Esophagus (tissue), 2 donors: Measurements from ENCODE around the gene HDAC6. TPM values are rescaled to one million over a fixed set of nuclear protein-coding genes. Genes with fewer than 3 reads are reported as not detected.
"Not testable (repeated sequence)": the region's sequence is repeated elsewhere in the genome, so short reads cannot be mapped to it uniquely, and the experiment has no call there.

Experiments used
- H3K27ac ChIP-seq, 2 donors: one replicate each; pipeline ENCODE4 v1.5.1; 2013; ENCODE audit warnings: low read depth in 2 of 2, mild to moderate bottlenecking in 2 of 2, inconsistent platforms in 1 of 2, low read length in 1 of 2, moderate library complexity in 1 of 2
- H3K27me3 ChIP-seq, 2 donors: one replicate each; pipeline ENCODE4 v1.6.1; 2013; ENCODE audit warnings: low read length in 2 of 2, control low read depth in 1 of 2, mild to moderate bottlenecking in 1 of 2; ENCODE audit not compliant: insufficient read depth in 2 of 2, control insufficient read depth in 1 of 2
- H3K36me3 ChIP-seq, 2 donors: one replicate each; pipeline ENCODE4 v1.6.1; 2013; ENCODE audit warnings: low read length in 1 of 2; ENCODE audit not compliant: control insufficient read depth in 2 of 2, insufficient read depth in 2 of 2
- H3K4me1 ChIP-seq, 2 donors: one replicate each; pipeline ENCODE4 v1.6.1; 2013; ENCODE audit warnings: low read length in 1 of 2; ENCODE audit not compliant: control insufficient read depth in 2 of 2, insufficient read depth in 2 of 2
- H3K4me3 ChIP-seq, 2 donors: one replicate each; pipeline ENCODE4 v1.5.1; 2013; ENCODE audit warnings: low read length in 2 of 2, mild to moderate bottlenecking in 2 of 2, low read depth in 1 of 2, moderate library complexity in 1 of 2
- H3K9me3 ChIP-seq, 2 donors: one replicate each; pipeline ENCODE4 v1.6.1; 2013; ENCODE audit warnings: mild to moderate bottlenecking in 2 of 2, low read depth in 1 of 2, low read length in 1 of 2, moderate library complexity in 1 of 2; ENCODE audit not compliant: control insufficient read depth in 2 of 2, insufficient read depth in 1 of 2
- WGBS, 2 donors: extraction: QIAGEN DNeasy Blood & Tissue Kit; methylation state at CpG; one replicate each; pipeline ENCODE4 v1.1.7; 2013; 5-methylcytosine and 5-hydroxymethylcytosine counted together
- polyA plus RNA-seq, 2 donors: library from polyadenylated mRNA; stranded (reverse); fragments of 200-250 nt; gene quantifications; one replicate each; pipeline ENCODE4 v1.2.3, GENCODE V29; 2013
- donor health status: healthy with polysubstance abuse.
- donor health status: Bipolar disorder and iron deficiency.

HDAC6 gene
- polyA plus RNA-seq, 2 donors = 36.0 to 79.0 TPM

- 85 to 86% methylated on average over 12 of the region's 12 CpGs for WGBS, 2 donors
- H3K27me3 ChIP-seq, H3K9me3 ChIP-seq, H3K27ac ChIP-seq, H3K4me3 ChIP-seq, H3K4me1 ChIP-seq, H3K36me3 ChIP-seq: not testable (repeated sequence)
Observed at GRCh38 chrX:48854121-48854804, 52.4 kb downstream of the HDAC6 start.

DNA sequence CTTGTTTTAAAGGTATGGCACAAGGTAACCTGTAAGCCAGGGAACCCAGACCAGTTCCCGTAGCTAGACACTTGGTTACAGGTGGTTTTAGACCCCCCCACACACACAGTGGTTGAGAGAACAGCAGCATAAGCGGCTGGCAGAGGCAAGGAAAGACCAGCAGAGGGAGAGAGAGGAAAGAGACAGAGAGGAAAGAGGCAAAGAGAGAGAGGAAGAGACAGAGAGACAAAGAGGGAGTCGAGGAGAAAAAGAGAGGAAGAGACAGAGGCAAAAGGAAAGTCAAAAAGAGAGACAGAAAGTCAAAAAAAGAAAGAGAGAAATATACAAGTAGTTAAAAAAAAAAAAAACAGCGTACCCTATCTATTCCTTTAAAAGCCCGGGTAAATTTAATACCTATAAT is 53.0 kb downstream of the HDAC6 start:
- no peaks in the 10 kb centered on the region for H3K4me1 ChIP-seq
- H3K4me3 ChIP-seq = no peak overlapping the region
- H3K27ac ChIP-seq = no peak overlapping the region
- WGBS, 2 donors = 41 to 45% methylated on average over 5 of the region's 5 CpGs
- no peaks in the 10 kb centered on the region for H3K36me3 ChIP-seq
- H3K27me3 ChIP-seq = no peaks in the 10 kb centered on the region
- no peaks in the 10 kb centered on the region for H3K9me3 ChIP-seq

- Histone ChIP-seq H3K36me3 (no peaks in the 10 kb centered on the region), H3K27me3 (no peaks in the 10 kb centered on the region)
- WGBS, 2 donors = 45 to 47% methylated on average over 4 of the region's 4 CpGs
Observed at GRCh38 chrX:48864210-48864609, 62.3 kb downstream of the HDAC6 start.

DNA sequence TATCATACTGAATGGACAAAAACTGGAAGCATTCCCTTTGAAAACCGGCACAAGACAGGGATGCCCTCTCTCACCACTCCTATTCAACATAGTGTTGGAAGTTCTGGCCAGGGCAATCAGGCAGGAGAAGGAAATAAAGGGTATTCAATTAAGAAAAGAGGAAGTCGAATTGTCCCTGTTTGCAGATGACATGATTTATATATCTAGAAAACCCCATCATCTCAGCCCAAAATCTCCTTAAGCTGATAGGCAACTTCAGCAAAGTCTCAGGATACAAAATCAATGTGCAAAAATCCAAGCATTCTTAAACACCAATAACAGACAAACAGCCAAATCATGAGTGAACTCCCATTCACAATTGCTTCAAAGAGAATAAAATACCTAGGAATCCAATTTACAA is 70.2 kb downstream of the HDAC6 start:
- not testable (repeated sequence) for H3K4me1 ChIP-seq, H3K27me3 ChIP-seq, H3K9me3 ChIP-seq, H3K4me3 ChIP-seq, H3K36me3 ChIP-seq, H3K27ac ChIP-seq
- WGBS, 2 donors = 38 to 79% methylated on average over 1 of the region's 2 CpGs

More at GRCh38 chrX:48864210-48864609, 62.3 kb downstream of the HDAC6 start:
- H3K9me3 ChIP-seq = no peaks in the 10 kb centered on the region
- H3K27ac ChIP-seq = no peak overlapping the region
- no peak overlapping the region for H3K4me3 ChIP-seq
- no peaks in the 10 kb centered on the region for H3K4me1 ChIP-seq

Other genes with a start within 250 kb of the HDAC6 start
- 100 to 1,000 TPM; 134 to 205 TPM for gene RBM3, start 227.6 kb upstream of the HDAC6 start, polyA plus RNA-seq
- 10 to 100 TPM; 90.1 to 96.8 TPM for gene WDR13, start 204.6 kb upstream of the HDAC6 start, polyA plus RNA-seq
- 1 to 10 TPM; 1.7 to 1.8 TPM for gene WAS, start 118.3 kb upstream of the HDAC6 start, polyA plus RNA-seq
- 1 to 10 TPM; 5.6 to 5.8 TPM for gene SUV39H1, start 105.3 kb upstream of the HDAC6 start, polyA plus RNA-seq
- gene GLOD5, start 40.3 kb upstream of the HDAC6 start, polyA plus RNA-seq = under 1 TPM; 0.15 to 0.26 TPM
- gene GATA1, start 15.5 kb upstream of the HDAC6 start, polyA plus RNA-seq = under 1 TPM in 1 of 2 donors, not detected in 1; 0.09 TPM
- gene ERAS, start 24.4 kb downstream of the HDAC6 start, polyA plus RNA-seq = under 1 TPM; 0.05 to 0.10 TPM
- gene PCSK1N, start 33.5 kb downstream of the HDAC6 start, polyA plus RNA-seq = under 1 TPM; 0.08 to 0.31 TPM
- 10 to 100 TPM; 34.2 to 45.0 TPM for gene TIMM17B, start 95.7 kb downstream of the HDAC6 start, polyA plus RNA-seq
- 100 to 1,000 TPM in 1 of 2 donors, 10 to 100 TPM in 1; 72.2 to 102 TPM for gene PQBP1, start 95.9 kb downstream of the HDAC6 start, polyA plus RNA-seq
- 10 to 100 TPM in 1 of 2 donors, 1 to 10 TPM in 1; 6.9 to 22.1 TPM for gene SLC35A2, start 109.6 kb downstream of the HDAC6 start, polyA plus RNA-seq
- 1 to 10 TPM; 2.6 to 3.7 TPM for gene PIM2, start 117.0 kb downstream of the HDAC6 start, polyA plus RNA-seq
- 10 to 100 TPM; 22.3 to 27.6 TPM for gene OTUD5, start 155.5 kb downstream of the HDAC6 start, polyA plus RNA-seq
- under 1 TPM; 0.25 to 0.41 TPM for gene KCND1, start 169.8 kb downstream of the HDAC6 start, polyA plus RNA-seq
- gene GRIPAP1, start 200.2 kb downstream of the HDAC6 start, polyA plus RNA-seq = 10 to 100 TPM; 18.5 to 22.8 TPM
- 10 to 100 TPM; 20.5 to 20.9 TPM for gene TFE3, start 241.3 kb downstream of the HDAC6 start, polyA plus RNA-seq